Neural cell (in vitro differentiated cells): ENCODE measurements around the gene ERBB3. TPM values are rescaled to one million over a fixed set of nuclear protein-coding genes. Genes with fewer than 3 reads are reported as not detected.

Experiments used
- H2AFZ ChIP-seq: fragments of 200-600, 300-800 bp; sonication (generic), shearing (Covaris generic); 2 replicates; pipeline ENCODE4 v1.6.0; 2014; ENCODE audit warnings: low read depth, mild to moderate bottlenecking, antibody characterized with exemption, low read length, moderate library complexity
- H3F3A ChIP-seq: fragments of 200-600 bp; shearing (Covaris generic); 2 replicates; pipeline ENCODE4 v1.6.1; 2016; ENCODE audit warnings: mild to moderate bottlenecking, moderate library complexity, mixed read lengths, antibody characterized with exemption, low read length; ENCODE audit not compliant: insufficient read depth, poor library complexity, severe bottlenecking
- H3K27ac ChIP-seq: fragments of 200-600, 300-800 bp; sonication (generic), shearing (Covaris generic); 2 replicates; pipeline ENCODE4 v1.5.1; 2014; ENCODE audit warnings: mild to moderate bottlenecking, low read length, moderate library complexity
- H3K27me3 ChIP-seq: fragments of 300-800, 200-600 bp; sonication (generic), shearing (Covaris generic); 2 replicates; pipeline ENCODE4 v1.6.0; 2014; ENCODE audit warnings: mild to moderate bottlenecking, low read depth, low read length, moderate library complexity; ENCODE audit not compliant: insufficient read depth
- H3K36me3 ChIP-seq: fragments of 300-800, 200-600 bp; sonication (generic), shearing (Covaris generic); 2 replicates; pipeline ENCODE4 v1.5.1; 2014; ENCODE audit warnings: mild to moderate bottlenecking, antibody characterized with exemption, low read length, moderate library complexity; ENCODE audit not compliant: insufficient read depth
- H3K4me2 ChIP-seq: fragments of 300-800, 200-600 bp; sonication (generic), shearing (Covaris generic); 2 replicates; pipeline ENCODE4 v1.6.0; 2014; ENCODE audit warnings: mild to moderate bottlenecking, low read length
- H3K4me3 ChIP-seq: fragments of 300-800, 200-600 bp; sonication (generic), shearing (Covaris generic); 2 replicates; pipeline ENCODE4 v1.5.1; 2014; ENCODE audit warnings: mild to moderate bottlenecking, low read length, moderate library complexity
- H3K79me2 ChIP-seq: fragments of 200-600 bp; shearing (Covaris generic); replicated peaks from 2 replicates; pipeline ENCODE4 v1.6.0; 2014; ENCODE audit warnings: mild to moderate bottlenecking, low read length, moderate library complexity; ENCODE audit not compliant: insufficient read depth
- H3K9ac ChIP-seq: fragments of 300-800, 200-600 bp; sonication (generic), shearing (Covaris generic); 2 replicates; pipeline ENCODE4 v1.6.1; 2016; ENCODE audit warnings: mild to moderate bottlenecking, low read length, mixed read lengths
- H3K9me2 ChIP-seq: fragments of 200-600 bp; shearing (Covaris generic); 2 replicates; pipeline ENCODE4 v1.6.1; 2016; ENCODE audit warnings: mild to moderate bottlenecking, low read length, mixed read lengths; ENCODE audit not compliant: insufficient read depth
- H3K9me3 ChIP-seq: fragments of 200-600, 300-800 bp; sonication (generic), shearing (Covaris generic); 2 replicates; pipeline ENCODE4 v1.6.1; 2016; ENCODE audit warnings: mild to moderate bottlenecking, mixed run types, low read length, moderate library complexity, mixed read lengths
- H4K20me1 ChIP-seq: fragments of 200-600 bp; shearing (Covaris generic); 2 replicates; pipeline ENCODE4 v1.6.1; 2016; ENCODE audit warnings: mild to moderate bottlenecking, mixed run types; ENCODE audit not compliant: insufficient read depth
- EP300 ChIP-seq: fragments of 450-650 bp; conservative IDR thresholded peaks from 2 replicates; pipeline ENCODE4 v1.6.1; 2014; ENCODE audit warnings: antibody characterized with exemption, mild to moderate bottlenecking, moderate library complexity; ENCODE audit not compliant: poor library complexity, severe bottlenecking
- EZH2 ChIP-seq: fragments of 200-600, 300-800 bp; shearing (Covaris generic), sonication (generic); IDR thresholded peaks from 2 replicates; pipeline ENCODE4 v1.6.1; 2014; ENCODE audit warnings: antibody characterized with exemption, low read length, borderline replicate concordance, mild to moderate bottlenecking; ENCODE audit not compliant: insufficient read depth, poor library complexity, severe bottlenecking
- MXI1 ChIP-seq: fragments of 450-650 bp; conservative IDR thresholded peaks from 2 replicates; pipeline ENCODE4 v1.6.1; 2014; ENCODE audit warnings: antibody characterized with exemption, mild to moderate bottlenecking; ENCODE audit not compliant: poor library complexity, severe bottlenecking
- POLR2AphosphoS5 ChIP-seq: IDR thresholded peaks from 2 replicates; pipeline ENCODE4 v1.6.1; 2012
- RAD21 ChIP-seq: fragments of 450-650 bp; conservative IDR thresholded peaks from 2 replicates; pipeline ENCODE4 v1.6.1; 2014; ENCODE audit warnings: antibody characterized with exemption, mild to moderate bottlenecking, moderate library complexity
- REST ChIP-seq: IDR thresholded peaks from 2 replicates; pipeline ENCODE4 v1.6.1; 2012; ENCODE audit warnings: borderline replicate concordance
- SMC3 ChIP-seq: fragments of 450-650 bp; conservative IDR thresholded peaks from 2 replicates; pipeline ENCODE4 v1.6.1; 2014; ENCODE audit warnings: antibody characterized with exemption, mild to moderate bottlenecking, moderate library complexity; ENCODE audit not compliant: poor library complexity
- TAF1 ChIP-seq: IDR thresholded peaks from 2 replicates; pipeline ENCODE4 v1.6.1; 2012; ENCODE audit warnings: low read depth
- polyA plus RNA-seq: library from polyadenylated mRNA; depleted of rRNA; stranded (reverse); fragments of >200 nt; gene quantifications from 2 replicates; pipeline ENCODE4 v1.2.3, GENCODE V29; 2014
- TF ChIP-seq, protein P1 (sequence below): fragments of 450-650 bp; IDR thresholded peaks from 2 replicates; pipeline ENCODE4 v1.5.1; 2014; ENCODE audit warnings: antibody characterized with exemption, mild to moderate bottlenecking, moderate library complexity; ENCODE audit not compliant: poor library complexity, severe bottlenecking

Gene ERBB3
- polyA plus RNA-seq, 1 donor from 2014 or later = 0.58 TPM

DNA sequence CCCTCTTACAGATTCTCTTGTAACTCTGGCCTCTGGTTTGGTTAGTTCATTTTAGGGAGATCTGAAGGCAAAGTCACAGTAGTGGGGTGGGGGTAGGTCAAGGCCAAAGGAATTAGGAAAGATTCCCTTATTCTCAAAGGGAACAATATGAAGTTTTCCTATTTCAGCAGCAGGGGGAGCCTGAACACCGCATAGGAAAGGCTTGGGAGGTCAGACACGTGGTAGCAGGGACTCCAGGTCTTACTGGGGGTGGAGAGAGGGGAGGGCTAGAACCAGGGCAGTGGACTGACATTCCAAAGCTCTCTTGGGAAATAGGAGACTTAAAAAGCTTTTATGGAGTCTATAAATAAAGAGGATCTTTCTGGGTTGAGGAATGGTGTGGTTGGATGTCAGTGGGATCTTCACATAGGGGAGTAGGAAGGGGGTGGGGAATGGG is 39.4 kb downstream of the ERBB3 start:
- Histone ChIP-seq H2AFZ (no peak overlapping the region), H3F3A (peaks cover 6% of the 10 kb centered on the region), H3K9me3 (no peaks in the 10 kb centered on the region), H3K9ac (peak overlapping the region; percentile 91), H3K4me3 (peak overlapping the region; percentile 69), H3K4me2 (peak overlapping the region; percentile 100), H3K27ac (peak overlapping the region; percentile 93), H3K79me2 (peaks cover 28% of the 10 kb centered on the region), H3K36me3 (no peaks in the 10 kb centered on the region), H3K9me2 (no peaks in the 10 kb centered on the region), H4K20me1 (no peaks in the 10 kb centered on the region), H3K27me3 (no peaks in the 10 kb centered on the region)
- TF ChIP-seq EP300 (no peak), POLR2AphosphoS5 (no peak), MXI1 (peak; percentile 55), REST (no peak), EZH2 (no peak), SMC3 (peak; percentile 73), RAD21 (peak; percentile 77), TAF1 (no peak)
- TF ChIP-seq, protein P1, sequence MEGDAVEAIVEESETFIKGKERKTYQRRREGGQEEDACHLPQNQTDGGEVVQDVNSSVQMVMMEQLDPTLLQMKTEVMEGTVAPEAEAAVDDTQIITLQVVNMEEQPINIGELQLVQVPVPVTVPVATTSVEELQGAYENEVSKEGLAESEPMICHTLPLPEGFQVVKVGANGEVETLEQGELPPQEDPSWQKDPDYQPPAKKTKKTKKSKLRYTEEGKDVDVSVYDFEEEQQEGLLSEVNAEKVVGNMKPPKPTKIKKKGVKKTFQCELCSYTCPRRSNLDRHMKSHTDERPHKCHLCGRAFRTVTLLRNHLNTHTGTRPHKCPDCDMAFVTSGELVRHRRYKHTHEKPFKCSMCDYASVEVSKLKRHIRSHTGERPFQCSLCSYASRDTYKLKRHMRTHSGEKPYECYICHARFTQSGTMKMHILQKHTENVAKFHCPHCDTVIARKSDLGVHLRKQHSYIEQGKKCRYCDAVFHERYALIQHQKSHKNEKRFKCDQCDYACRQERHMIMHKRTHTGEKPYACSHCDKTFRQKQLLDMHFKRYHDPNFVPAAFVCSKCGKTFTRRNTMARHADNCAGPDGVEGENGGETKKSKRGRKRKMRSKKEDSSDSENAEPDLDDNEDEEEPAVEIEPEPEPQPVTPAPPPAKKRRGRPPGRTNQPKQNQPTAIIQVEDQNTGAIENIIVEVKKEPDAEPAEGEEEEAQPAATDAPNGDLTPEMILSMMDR = peak; percentile 86

- Histone ChIP-seq H4K20me1 (no peaks in the 10 kb centered on the region), H3K9me2 (no peaks in the 10 kb centered on the region), H3K4me3 (no peak overlapping the region), H3K36me3 (no peaks in the 10 kb centered on the region), H3F3A (peaks cover 6% of the 10 kb centered on the region), H3K79me2 (peaks cover 28% of the 10 kb centered on the region), H3K27me3 (no peaks in the 10 kb centered on the region), H3K27ac (no peak overlapping the region), H3K9me3 (no peaks in the 10 kb centered on the region), H2AFZ (no peak overlapping the region), H3K9ac (no peak overlapping the region), H3K4me2 (no peak overlapping the region)
- TF ChIP-seq REST = no peak
- TF ChIP-seq, protein P1 = no peak
- no peak for TF ChIP-seq RAD21
- TF ChIP-seq EZH2 = no peak
- no peak for TF ChIP-seq TAF1
- TF ChIP-seq MXI1 = no peak
- TF ChIP-seq POLR2AphosphoS5 = no peak
- TF ChIP-seq SMC3 = no peak
- TF ChIP-seq EP300 = no peak
These were observed 40.3 kb downstream of the ERBB3 start for GRCh38 chr12:56120158-56120846.
